Measurements from ENCODE around the gene SLC2A13.
"Not testable (repeated sequence)": the region's sequence is repeated elsewhere in the genome, so short reads cannot be mapped to it uniquely, and the experiment has no call there.

SLC2A13 gene

GRCh38 chr12:39814626-39815025, 291.3 kb downstream of the SLC2A13 start:
- no peak overlapping the region for H3K4me2 ChIP-seq (ENCODE audit: low read length, poor library complexity, severe bottlenecking)
- H2BK12ac ChIP-seq (ENCODE audit: low read length in 2 of 2) = no peak overlapping the region
- H4K8ac ChIP-seq (ENCODE audit: low read length) = no peak overlapping the region
- H3K9ac ChIP-seq (ENCODE audit: low read length) = no peak overlapping the region
- H3K79me1 ChIP-seq (replicated peaks; ENCODE audit: low read length, poor library complexity, severe bottlenecking) = no peaks in the 10 kb centered on the region
- H3K27ac ChIP-seq (ENCODE audit: low read length, poor library complexity, severe bottlenecking) = no peak overlapping the region
- H3K36me3 ChIP-seq (ENCODE audit: control insufficient read depth in 1 of 2, insufficient read depth in 2 of 2, low read depth in 1 of 2, low read length in 2 of 2) = no peaks in the 10 kb centered on the region
- H3K23ac ChIP-seq (ENCODE audit: low read length in 2 of 2) = no peak overlapping the region
- no peak overlapping the region for H3K4ac ChIP-seq (ENCODE audit: low read depth in 1 of 2, low read length in 2 of 2)
- 100% methylated on average over 1 of the region's 2 CpGs for WGBS
- H2BK15ac ChIP-seq (ENCODE audit: low read depth, poor library complexity, severe bottlenecking) = no peak overlapping the region
- H3K9me3 ChIP-seq (ENCODE audit: control insufficient read depth, low read length) = no peaks in the 10 kb centered on the region
- no peak overlapping the region for H3K4me3 ChIP-seq (ENCODE audit: insufficient read depth in 1 of 2, low read depth in 1 of 2, low read length in 2 of 2)
- no peak for DNase-seq
- no peaks in the 10 kb centered on the region for H3K27me3 ChIP-seq (ENCODE audit: control insufficient read depth in 1 of 2, insufficient read depth in 1 of 2, low read length in 2 of 2)
- H3K4me1 ChIP-seq (ENCODE audit: control insufficient read depth, insufficient read depth, low read depth, low read length) = no peaks in the 10 kb centered on the region
- no peak overlapping the region for H4K91ac ChIP-seq (ENCODE audit: low read length)
- H2BK120ac ChIP-seq (ENCODE audit: low read depth, low read length) = no peak overlapping the region
- H3K18ac ChIP-seq (ENCODE audit: low read depth in 1 of 2, low read length in 2 of 2) = no peak overlapping the region
- H3K14ac ChIP-seq (ENCODE audit: low read length in 2 of 2) = no peak overlapping the region
- no peak overlapping the region for H2BK5ac ChIP-seq (ENCODE audit: low read depth, low read length, poor library complexity, severe bottlenecking)
- no peak overlapping the region for H2AFZ ChIP-seq (ENCODE audit: low read depth, low read length)
- no peak overlapping the region for H2AK5ac ChIP-seq (ENCODE audit: low read length, severe bottlenecking)

GRCh38 chr12:39813776-39814175, 292.1 kb downstream of the SLC2A13 start:
- no peak overlapping the region for H4K8ac ChIP-seq (ENCODE audit: low read length)
- H3K27me3 ChIP-seq (ENCODE audit: control insufficient read depth in 1 of 2, insufficient read depth in 1 of 2, low read length in 2 of 2) = no peaks in the 10 kb centered on the region
- no peak overlapping the region for H3K27ac ChIP-seq (ENCODE audit: low read length, poor library complexity, severe bottlenecking)
- H3K79me1 ChIP-seq (replicated peaks; ENCODE audit: low read length, poor library complexity, severe bottlenecking) = no peaks in the 10 kb centered on the region
- peak overlapping the region; percentile 57 for H3K9ac ChIP-seq (ENCODE audit: low read length)
- no peak overlapping the region for H4K91ac ChIP-seq (ENCODE audit: low read length)
- H2BK15ac ChIP-seq (ENCODE audit: low read depth, poor library complexity, severe bottlenecking) = no peak overlapping the region
- no peaks in the 10 kb centered on the region for H3K9me3 ChIP-seq (ENCODE audit: control insufficient read depth, low read length)
- WGBS = 100% methylated on average over 2 of the region's 5 CpGs
- H3K18ac ChIP-seq (ENCODE audit: low read depth in 1 of 2, low read length in 2 of 2) = no peak overlapping the region
- H3K4me3 ChIP-seq (ENCODE audit: insufficient read depth in 1 of 2, low read depth in 1 of 2, low read length in 2 of 2) = peak overlapping the region in 1 of 2 experiments; percentile 22
- no peak overlapping the region for H2AK5ac ChIP-seq (ENCODE audit: low read length, severe bottlenecking)
- no peaks in the 10 kb centered on the region for H3K4me1 ChIP-seq (ENCODE audit: control insufficient read depth, insufficient read depth, low read depth, low read length)
- H3K4me2 ChIP-seq (ENCODE audit: low read length, poor library complexity, severe bottlenecking) = no peak overlapping the region
- H2BK120ac ChIP-seq (ENCODE audit: low read depth, low read length) = no peak overlapping the region
- no peak overlapping the region for H2BK5ac ChIP-seq (ENCODE audit: low read depth, low read length, poor library complexity, severe bottlenecking)
- no peaks in the 10 kb centered on the region for H3K36me3 ChIP-seq (ENCODE audit: control insufficient read depth in 1 of 2, insufficient read depth in 2 of 2, low read depth in 1 of 2, low read length in 2 of 2)
- no peak overlapping the region for H2AFZ ChIP-seq (ENCODE audit: low read depth, low read length)
- H3K14ac ChIP-seq (ENCODE audit: low read length in 2 of 2) = no peak overlapping the region
- no peak overlapping the region for H3K23ac ChIP-seq (ENCODE audit: low read length in 2 of 2)
- no peak for DNase-seq
- H3K4ac ChIP-seq (ENCODE audit: low read depth in 1 of 2, low read length in 2 of 2) = no peak overlapping the region
- H2BK12ac ChIP-seq (ENCODE audit: low read length in 2 of 2) = no peak overlapping the region

GRCh38 chr12:39812456-39812855, 293.4 kb downstream of the SLC2A13 start:
- not testable (repeated sequence) for H3K23ac ChIP-seq (ENCODE audit: low read length in 2 of 2); H3K4ac ChIP-seq (ENCODE audit: low read depth in 1 of 2, low read length in 2 of 2); H4K91ac ChIP-seq (ENCODE audit: low read length); H2BK12ac ChIP-seq (ENCODE audit: low read length in 2 of 2); H3K4me1 ChIP-seq (ENCODE audit: control insufficient read depth, insufficient read depth, low read depth, low read length); H3K27me3 ChIP-seq (ENCODE audit: control insufficient read depth in 1 of 2, insufficient read depth in 1 of 2, low read length in 2 of 2); H2BK5ac ChIP-seq (ENCODE audit: low read depth, low read length, poor library complexity, severe bottlenecking); H3K36me3 ChIP-seq (ENCODE audit: control insufficient read depth in 1 of 2, insufficient read depth in 2 of 2, low read depth in 1 of 2, low read length in 2 of 2); H3K79me1 ChIP-seq (replicated peaks; ENCODE audit: low read length, poor library complexity, severe bottlenecking); H3K27ac ChIP-seq (ENCODE audit: low read length, poor library complexity, severe bottlenecking); H3K4me3 ChIP-seq (ENCODE audit: insufficient read depth in 1 of 2, low read depth in 1 of 2, low read length in 2 of 2); H3K14ac ChIP-seq (ENCODE audit: low read length in 2 of 2); H3K4me2 ChIP-seq (ENCODE audit: low read length, poor library complexity, severe bottlenecking); DNase-seq; H2AK5ac ChIP-seq (ENCODE audit: low read length, severe bottlenecking); H2BK15ac ChIP-seq (ENCODE audit: low read depth, poor library complexity, severe bottlenecking); H2AFZ ChIP-seq (ENCODE audit: low read depth, low read length); H4K8ac ChIP-seq (ENCODE audit: low read length); H3K9me3 ChIP-seq (ENCODE audit: control insufficient read depth, low read length); H3K18ac ChIP-seq (ENCODE audit: low read depth in 1 of 2, low read length in 2 of 2); H2BK120ac ChIP-seq (ENCODE audit: low read depth, low read length); H3K9ac ChIP-seq (ENCODE audit: low read length)
- 98% methylated on average over 9 of the region's 10 CpGs for WGBS

GRCh38 chr12:39807043-39807442, 298.8 kb downstream of the SLC2A13 start:
- Histone ChIP-seq H3K9me3 (ENCODE audit: control insufficient read depth, low read length) (no peaks in the 10 kb centered on the region), H2BK12ac (ENCODE audit: low read length in 2 of 2) (no peak overlapping the region), H3K79me1 (replicated peaks; ENCODE audit: low read length, poor library complexity, severe bottlenecking) (no peaks in the 10 kb centered on the region), H2AFZ (ENCODE audit: low read depth, low read length) (no peak overlapping the region), H2BK15ac (ENCODE audit: low read depth, poor library complexity, severe bottlenecking) (no peak overlapping the region), H2BK120ac (ENCODE audit: low read depth, low read length) (no peak overlapping the region), H4K91ac (ENCODE audit: low read length) (no peak overlapping the region), H3K14ac (ENCODE audit: low read length in 2 of 2) (no peak overlapping the region), H4K8ac (ENCODE audit: low read length) (no peak overlapping the region), H3K18ac (ENCODE audit: low read depth in 1 of 2, low read length in 2 of 2) (no peak overlapping the region), H3K36me3 (ENCODE audit: control insufficient read depth in 1 of 2, insufficient read depth in 2 of 2, low read depth in 1 of 2, low read length in 2 of 2) (no peaks in the 10 kb centered on the region), H3K27ac (ENCODE audit: low read length, poor library complexity, severe bottlenecking) (no peak overlapping the region), H2BK5ac (ENCODE audit: low read depth, low read length, poor library complexity, severe bottlenecking) (no peak overlapping the region), H3K4ac (ENCODE audit: low read depth in 1 of 2, low read length in 2 of 2) (no peak overlapping the region), H3K4me1 (ENCODE audit: control insufficient read depth, insufficient read depth, low read depth, low read length) (no peaks in the 10 kb centered on the region), H3K23ac (ENCODE audit: low read length in 2 of 2) (no peak overlapping the region), H3K9ac (ENCODE audit: low read length) (no peak overlapping the region), H3K4me2 (ENCODE audit: low read length, poor library complexity, severe bottlenecking) (no peak overlapping the region), H3K27me3 (ENCODE audit: control insufficient read depth in 1 of 2, insufficient read depth in 1 of 2, low read length in 2 of 2) (no peaks in the 10 kb centered on the region), H2AK5ac (ENCODE audit: low read length, severe bottlenecking) (no peak overlapping the region), H3K4me3 (ENCODE audit: insufficient read depth in 1 of 2, low read depth in 1 of 2, low read length in 2 of 2) (no peak overlapping the region)
- WGBS = 89% methylated on average over 3 of the region's 5 CpGs
- peak; percentile 30 for DNase-seq

Data from mesenchymal stem cell (in vitro differentiated cells and primary cell).